ENCODE measurements around the gene UBE2H.
"Not testable (repeated sequence)": the region's sequence is repeated elsewhere in the genome, so short reads cannot be mapped to it uniquely, and the experiment has no call there.

Gene UBE2H

GRCh38 chr7:129799350-129799955 is 153.3 kb downstream of the UBE2H start:
- DNase-seq (ENCODE audit: low read depth), result no peak
- no peak overlapping the region for H3K4me3 ChIP-seq (ENCODE audit: low read depth, low read length)

GRCh38 chr7:129798616-129799349 is 154.0 kb downstream of the UBE2H start:
- H3K4me3 ChIP-seq (ENCODE audit: low read depth, low read length), result no peak overlapping the region
- DNase-seq (ENCODE audit: low read depth), result no peak

GRCh38 chr7:129797214-129797789 is 155.5 kb downstream of the UBE2H start:
- DNase-seq (ENCODE audit: low read depth), result no peak
- no peak overlapping the region for H3K4me3 ChIP-seq (ENCODE audit: low read depth, low read length)

- H3K4me3 ChIP-seq (ENCODE audit: low read depth, low read length), result no peak overlapping the region
- DNase-seq (ENCODE audit: low read depth), result no peak
Observed at GRCh38 chr7:129796186-129796775, 156.5 kb downstream of the UBE2H start.

GRCh38 chr7:129794461-129794860 is 158.3 kb downstream of the UBE2H start:
- not testable (repeated sequence) for DNase-seq (ENCODE audit: low read depth); H3K4me3 ChIP-seq (ENCODE audit: low read depth, low read length)

GRCh38 chr7:129793506-129794310 is 159.1 kb downstream of the UBE2H start:
- DNase-seq (ENCODE audit: low read depth), result no peak
- H3K4me3 ChIP-seq (ENCODE audit: low read depth, low read length), result no peak overlapping the region

GRCh38 chr7:129792721-129793120 is 160.0 kb downstream of the UBE2H start:
- no peak for DNase-seq (ENCODE audit: low read depth)

GRCh38 chr7:129790136-129790535 is 162.6 kb downstream of the UBE2H start:
- H3K4me3 ChIP-seq (ENCODE audit: low read depth, low read length), result no peak overlapping the region
- DNase-seq (ENCODE audit: low read depth), result no peak

More at GRCh38 chr7:129792721-129793120, 160.0 kb downstream of the UBE2H start:
- no peak overlapping the region for H3K4me3 ChIP-seq (ENCODE audit: low read depth, low read length)

- no peak for DNase-seq (ENCODE audit: low read depth)
- H3K4me3 ChIP-seq (ENCODE audit: low read depth, low read length), result no peak overlapping the region
Observed at GRCh38 chr7:129789652-129790051, 163.1 kb downstream of the UBE2H start.

GRCh38 chr7:129789000-129789399 is 163.8 kb downstream of the UBE2H start:
- H3K4me3 ChIP-seq (ENCODE audit: low read depth, low read length), result no peak overlapping the region
- no peak for DNase-seq (ENCODE audit: low read depth)

- no peak for DNase-seq (ENCODE audit: low read depth)
- H3K4me3 ChIP-seq (ENCODE audit: low read depth, low read length), result no peak overlapping the region
Observed at GRCh38 chr7:129786825-129787563, 165.8 kb downstream of the UBE2H start.

GRCh38 chr7:129785685-129786514 is 166.9 kb downstream of the UBE2H start:
- DNase-seq (ENCODE audit: low read depth), result no peak
- H3K4me3 ChIP-seq (ENCODE audit: low read depth, low read length), result no peak overlapping the region

GRCh38 chr7:129784783-129785684 is 167.7 kb downstream of the UBE2H start:
- H3K4me3 ChIP-seq (ENCODE audit: low read depth, low read length), result no peak overlapping the region
- DNase-seq (ENCODE audit: low read depth), result no peak

GRCh38 chr7:129784437-129784782 is 168.3 kb downstream of the UBE2H start:
- H3K4me3 ChIP-seq (ENCODE audit: low read depth, low read length), result no peak overlapping the region
- no peak for DNase-seq (ENCODE audit: low read depth)

- DNase-seq (ENCODE audit: low read depth), result no peak
- no peak overlapping the region for H3K4me3 ChIP-seq (ENCODE audit: low read depth, low read length)
Observed at GRCh38 chr7:129783584-129783919, 169.2 kb downstream of the UBE2H start.

- DNase-seq (ENCODE audit: low read depth), result no peak
- no peak overlapping the region for H3K4me3 ChIP-seq (ENCODE audit: low read depth, low read length)
Observed at GRCh38 chr7:129782818-129783583, 169.8 kb downstream of the UBE2H start.

All from skeletal muscle cell (primary cell).